AG10803 (cell line): ENCODE results near the gene AGAP1.

Experiments
- DNase-seq: peaks from one replicate; pipeline ENCODE4 v3.0.0; 2010; ENCODE audit warnings: low read depth
- H3K4me3 ChIP-seq: 2 replicates; pipeline ENCODE4 v1.5.1; 2011; ENCODE audit warnings: mild to moderate bottlenecking, low read length, control low read depth
- TF ChIP-seq, protein P1 (sequence below): conservative IDR thresholded peaks from 2 replicates; pipeline ENCODE4 v1.5.1; 2011; ENCODE audit warnings: mild to moderate bottlenecking, low read length, control low read depth, inconsistent platforms

The AGAP1 gene

DNA sequence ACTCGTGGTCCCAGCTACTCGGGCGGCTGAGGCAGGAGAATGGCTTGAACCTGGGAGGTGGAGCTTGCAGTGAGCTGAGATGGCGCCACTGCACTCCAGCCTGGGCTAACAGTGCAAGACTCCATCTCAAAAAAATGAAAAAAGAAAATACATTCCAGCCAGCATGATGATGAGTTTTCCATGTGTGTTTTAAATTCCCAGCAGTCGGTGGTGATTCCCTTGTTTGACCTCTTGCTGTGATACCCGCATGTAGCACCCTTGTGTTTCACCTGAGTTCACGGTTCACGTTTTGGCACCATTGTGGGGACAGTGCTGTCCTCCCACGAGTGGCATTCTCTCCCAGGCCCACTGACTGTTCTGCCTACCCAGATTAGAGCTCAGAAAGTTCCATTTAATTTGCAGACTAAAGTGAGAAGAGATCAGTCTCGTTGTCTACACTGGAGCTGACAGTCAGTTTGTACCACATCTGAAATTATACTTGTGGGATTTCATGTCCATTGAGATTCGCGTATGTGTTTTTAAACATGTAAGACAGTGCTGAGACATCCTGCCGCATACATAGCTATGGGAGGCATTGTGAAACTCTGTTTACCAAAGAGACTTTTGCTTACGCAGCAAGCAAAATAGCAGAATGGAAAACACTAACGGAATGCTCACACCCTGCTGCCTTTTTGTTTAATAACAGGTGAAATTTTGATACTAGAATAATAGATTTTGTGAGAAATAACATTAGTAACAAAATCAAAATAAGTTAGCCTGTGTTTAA is 517.3 kb downstream of the AGAP1 start:
- no peak for DNase-seq
- TF ChIP-seq, protein P1, sequence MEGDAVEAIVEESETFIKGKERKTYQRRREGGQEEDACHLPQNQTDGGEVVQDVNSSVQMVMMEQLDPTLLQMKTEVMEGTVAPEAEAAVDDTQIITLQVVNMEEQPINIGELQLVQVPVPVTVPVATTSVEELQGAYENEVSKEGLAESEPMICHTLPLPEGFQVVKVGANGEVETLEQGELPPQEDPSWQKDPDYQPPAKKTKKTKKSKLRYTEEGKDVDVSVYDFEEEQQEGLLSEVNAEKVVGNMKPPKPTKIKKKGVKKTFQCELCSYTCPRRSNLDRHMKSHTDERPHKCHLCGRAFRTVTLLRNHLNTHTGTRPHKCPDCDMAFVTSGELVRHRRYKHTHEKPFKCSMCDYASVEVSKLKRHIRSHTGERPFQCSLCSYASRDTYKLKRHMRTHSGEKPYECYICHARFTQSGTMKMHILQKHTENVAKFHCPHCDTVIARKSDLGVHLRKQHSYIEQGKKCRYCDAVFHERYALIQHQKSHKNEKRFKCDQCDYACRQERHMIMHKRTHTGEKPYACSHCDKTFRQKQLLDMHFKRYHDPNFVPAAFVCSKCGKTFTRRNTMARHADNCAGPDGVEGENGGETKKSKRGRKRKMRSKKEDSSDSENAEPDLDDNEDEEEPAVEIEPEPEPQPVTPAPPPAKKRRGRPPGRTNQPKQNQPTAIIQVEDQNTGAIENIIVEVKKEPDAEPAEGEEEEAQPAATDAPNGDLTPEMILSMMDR, result no peak
- no peak overlapping the region for H3K4me3 ChIP-seq

DNA sequence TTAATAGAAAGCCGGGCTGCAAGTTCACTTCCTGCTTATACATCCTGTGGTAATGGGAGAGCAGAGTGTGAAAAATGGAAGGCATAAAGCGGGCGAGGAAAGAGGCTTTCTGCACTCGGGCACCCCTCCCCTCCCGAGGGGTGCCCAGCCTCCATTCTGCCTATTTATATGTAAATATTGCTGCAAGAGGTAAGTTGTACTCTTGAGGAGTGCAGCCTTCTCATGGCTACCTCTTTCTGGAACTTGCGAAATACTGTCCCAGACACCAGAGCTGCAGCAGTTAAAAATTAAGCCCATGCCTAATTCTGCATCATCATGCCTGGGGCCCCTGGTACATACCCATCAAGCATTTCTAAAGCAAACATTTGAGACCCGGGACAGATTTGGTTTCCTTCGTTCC is 518.3 kb downstream of the AGAP1 start:
- H3K4me3 ChIP-seq, result no peak overlapping the region
- TF ChIP-seq, protein P1, result no peak
- DNase-seq, result no peak

DNA sequence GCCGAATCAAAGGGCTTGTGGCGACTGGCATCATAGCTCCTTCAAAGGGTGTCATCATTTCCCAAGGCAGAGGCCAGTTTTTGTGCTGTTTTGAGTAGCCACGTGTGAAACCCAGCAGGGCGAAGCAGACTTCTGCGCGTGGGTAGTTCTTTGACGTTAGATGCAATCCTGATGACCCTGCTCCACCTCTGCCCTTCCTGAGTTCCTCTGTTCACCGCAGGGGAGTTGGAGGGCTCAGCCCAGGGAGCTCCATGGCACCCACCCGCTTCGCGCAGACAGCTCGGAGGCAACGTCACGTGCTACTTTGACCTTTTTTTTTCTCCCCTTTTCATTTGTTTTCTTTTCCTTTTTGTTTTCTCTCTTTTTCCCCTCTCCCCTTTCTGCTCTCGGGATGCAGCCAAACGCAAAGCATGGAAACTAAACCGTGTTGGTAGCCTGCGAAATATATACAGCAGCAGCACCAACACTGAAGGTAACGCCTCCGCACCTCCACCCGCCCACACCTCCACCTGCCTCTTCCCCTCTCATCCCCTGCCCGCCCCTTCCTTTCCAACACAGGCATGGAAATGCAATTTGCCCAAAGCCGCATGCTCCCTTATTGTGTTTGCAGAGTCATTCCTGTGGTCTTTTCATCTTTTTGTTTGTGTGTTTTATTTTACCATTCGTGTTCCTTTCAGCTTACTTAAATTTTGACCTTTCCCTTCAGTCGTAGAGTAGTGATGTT is 520.7 kb downstream of the AGAP1 start:
- H3K4me3 ChIP-seq, result no peak overlapping the region
- no peak for DNase-seq
- TF ChIP-seq, protein P1, result no peak

DNA sequence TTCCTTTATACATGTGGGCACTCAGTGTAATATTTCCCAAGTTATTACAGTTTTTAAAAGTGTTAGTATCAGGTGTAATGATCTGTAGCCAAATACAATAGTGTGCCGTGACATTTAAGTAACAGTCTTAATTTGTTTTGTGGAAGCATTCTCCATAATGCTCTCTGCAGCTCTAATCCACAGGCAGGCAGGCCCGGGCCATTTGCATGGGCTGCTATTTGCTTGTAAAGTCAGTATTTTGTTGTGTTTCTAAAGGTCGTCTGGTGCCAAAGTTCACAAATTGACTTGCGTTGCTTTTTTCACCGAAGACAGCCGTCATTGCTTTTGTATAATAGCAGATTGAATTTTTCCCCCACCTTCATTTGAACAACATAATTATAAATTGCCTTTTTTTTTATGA is 521.3 kb downstream of the AGAP1 start:
- TF ChIP-seq, protein P1, result no peak
- no peak for DNase-seq
- no peak overlapping the region for H3K4me3 ChIP-seq

DNA sequence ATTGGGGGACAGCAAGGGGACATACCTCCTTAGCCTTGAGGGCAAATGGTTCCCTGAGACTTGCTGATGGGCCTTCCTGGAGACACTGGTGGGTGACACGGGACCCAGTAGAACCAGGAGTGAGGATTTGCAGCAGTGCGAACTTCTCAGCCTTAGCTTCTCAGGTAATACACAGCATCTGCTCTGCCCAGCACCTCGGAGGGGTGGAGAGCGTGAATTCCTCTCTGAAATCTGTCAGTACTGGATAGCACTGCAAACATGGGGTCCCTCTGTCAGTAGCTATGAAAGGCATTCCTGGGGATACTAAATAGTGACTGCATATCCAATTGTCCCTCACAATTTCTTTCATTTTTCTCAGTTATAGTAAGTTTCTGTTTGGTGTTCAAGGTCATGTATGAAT is 522.7 kb downstream of the AGAP1 start:
- TF ChIP-seq, protein P1, result no peak
- H3K4me3 ChIP-seq, result no peak overlapping the region
- no peak for DNase-seq

DNA sequence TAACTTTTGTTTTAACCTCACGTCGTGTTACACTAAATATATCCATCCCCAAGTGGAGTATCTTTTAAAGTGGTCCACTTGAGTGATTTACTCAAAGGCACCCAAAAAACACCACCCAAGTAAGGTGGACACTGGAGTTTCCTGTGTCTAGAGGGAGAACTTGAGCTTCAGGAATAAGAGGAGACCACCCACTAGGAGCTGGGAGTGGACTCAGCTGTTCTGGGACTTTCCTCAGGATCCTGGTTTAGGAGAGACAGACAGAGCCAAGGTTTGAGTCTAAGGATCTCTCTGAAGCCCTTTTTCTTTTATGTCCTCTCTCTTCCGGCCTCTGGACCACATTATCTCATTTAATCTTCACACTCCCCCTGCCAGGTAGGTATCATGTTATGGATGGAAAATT is 523.6 kb downstream of the AGAP1 start:
- H3K4me3 ChIP-seq, result no peak overlapping the region
- no peak for DNase-seq
- TF ChIP-seq, protein P1, result no peak

DNA sequence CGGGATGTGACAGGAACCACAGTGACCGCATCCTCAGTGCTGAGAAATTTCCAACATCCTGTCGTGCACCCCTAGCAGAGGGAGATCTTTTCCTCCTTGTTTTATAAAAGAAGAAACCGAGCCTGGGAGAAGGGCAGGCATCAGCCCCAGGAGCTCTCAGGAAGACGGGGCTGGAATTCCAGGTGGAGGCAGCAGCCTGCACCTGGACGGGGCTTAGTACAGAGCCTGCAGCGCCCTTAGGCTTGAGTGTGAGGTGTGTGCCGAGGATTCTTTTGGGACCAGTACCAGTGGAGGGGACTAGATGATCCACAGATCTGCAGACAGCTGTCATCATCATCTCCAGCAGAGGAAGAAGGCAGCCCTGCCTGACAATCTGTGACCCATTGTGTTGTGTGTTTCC is 525.6 kb downstream of the AGAP1 start:
- no peak for DNase-seq
- H3K4me3 ChIP-seq, result no peak overlapping the region
- TF ChIP-seq, protein P1, result no peak
